Measurements from ENCODE around the gene KRT76.

The KRT76 gene

GRCh38 chr12:52742196-52742580, 35.0 kb downstream of the KRT76 start:
- Histone ChIP-seq H3K27ac (ENCODE audit: low read length) (no peak overlapping the region), H3K4me1 (ENCODE audit: control insufficient read depth, insufficient read depth, low read length) (no peaks in the 10 kb centered on the region), H3K9me3 (ENCODE audit: control insufficient read depth in 2 of 2, low read length in 2 of 2) (no peaks in the 10 kb centered on the region), H3K27me3 (ENCODE audit: control insufficient read depth in 1 of 2, insufficient read depth in 2 of 2, low read length in 2 of 2) (peaks cover 3 to 16% of the 10 kb centered on the region in 2 donors), H3K9ac (ENCODE audit: low read length in 2 of 2) (no peak overlapping the region), H3K4me3 (ENCODE audit: low read length in 2 of 2) (no peak overlapping the region), H3K36me3 (ENCODE audit: control insufficient read depth in 2 of 2, insufficient read depth in 2 of 2, low read length in 2 of 2) (no peaks in the 10 kb centered on the region)

- H3K27me3 ChIP-seq (ENCODE audit: control insufficient read depth in 1 of 2, insufficient read depth in 2 of 2, low read length in 2 of 2) = peaks cover 3 to 17% of the 10 kb centered on the region in 2 donors
- no peak overlapping the region for H3K27ac ChIP-seq (ENCODE audit: low read length)
- H3K4me1 ChIP-seq (ENCODE audit: control insufficient read depth, insufficient read depth, low read length) = no peaks in the 10 kb centered on the region
- H3K9me3 ChIP-seq (ENCODE audit: control insufficient read depth in 2 of 2, low read length in 2 of 2) = no peaks in the 10 kb centered on the region
- no peaks in the 10 kb centered on the region for H3K36me3 ChIP-seq (ENCODE audit: control insufficient read depth in 2 of 2, insufficient read depth in 2 of 2, low read length in 2 of 2)
- H3K4me3 ChIP-seq (ENCODE audit: low read length in 2 of 2) = no peak overlapping the region
- H3K9ac ChIP-seq (ENCODE audit: low read length in 2 of 2) = no peak overlapping the region
These were observed 35.6 kb downstream of the KRT76 start for GRCh38 chr12:52741375-52742195.

DNA sequence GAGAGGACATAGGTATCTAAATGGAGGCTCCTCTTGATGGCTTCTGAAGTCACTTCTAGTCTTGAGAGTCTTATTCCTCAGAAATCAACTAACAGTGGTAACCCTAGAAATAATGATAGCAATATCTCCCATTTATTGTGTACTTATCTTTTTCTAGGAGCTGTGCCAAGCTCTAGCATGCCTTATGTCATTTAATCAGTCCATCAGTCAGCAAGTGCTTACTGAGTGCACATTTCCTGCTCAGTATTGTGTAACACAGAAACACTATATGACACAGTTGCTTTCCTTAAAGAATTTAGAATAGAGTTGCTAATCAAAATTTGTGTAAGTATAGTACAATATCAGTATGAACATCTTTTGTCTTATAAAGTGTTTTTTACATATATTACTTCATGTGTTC, 36.6 kb downstream of the KRT76 start:
- H3K9ac ChIP-seq (ENCODE audit: low read length in 2 of 2) = no peak overlapping the region
- H3K27me3 ChIP-seq (ENCODE audit: control insufficient read depth in 1 of 2, insufficient read depth in 2 of 2, low read length in 2 of 2) = peaks cover 3 to 15% of the 10 kb centered on the region in 2 donors
- no peak overlapping the region for H3K4me3 ChIP-seq (ENCODE audit: low read length in 2 of 2)
- no peak overlapping the region for H3K27ac ChIP-seq (ENCODE audit: low read length)
- no peaks in the 10 kb centered on the region for H3K4me1 ChIP-seq (ENCODE audit: control insufficient read depth, insufficient read depth, low read length)
- H3K36me3 ChIP-seq (ENCODE audit: control insufficient read depth in 2 of 2, insufficient read depth in 2 of 2, low read length in 2 of 2) = no peaks in the 10 kb centered on the region
- H3K9me3 ChIP-seq (ENCODE audit: control insufficient read depth in 2 of 2, low read length in 2 of 2) = no peaks in the 10 kb centered on the region

DNA sequence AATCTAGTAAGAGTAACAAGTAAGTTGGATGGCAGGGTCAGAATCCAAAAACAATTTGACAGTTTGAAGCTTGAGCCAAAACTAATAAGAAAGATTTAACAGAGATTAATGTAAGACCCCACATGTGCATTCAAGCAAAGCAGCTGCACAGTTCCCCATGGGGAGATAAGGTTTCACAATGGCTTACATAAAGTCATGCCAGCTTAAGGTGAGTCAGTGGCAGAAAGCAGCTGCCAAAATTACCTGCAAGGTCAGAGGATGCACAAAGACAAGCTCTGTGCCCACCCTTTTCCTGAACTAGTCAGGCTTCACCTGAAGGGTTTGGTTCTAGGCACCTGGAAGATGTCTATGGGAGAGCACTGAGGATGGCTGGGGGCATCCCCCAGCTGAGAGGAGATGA, 37.2 kb downstream of the KRT76 start:
- H3K9ac ChIP-seq (ENCODE audit: low read length in 2 of 2) = no peak overlapping the region

GRCh38 chr12:52735816-52736632, 41.1 kb downstream of the KRT76 start:
- Histone ChIP-seq H3K9ac (ENCODE audit: low read length in 2 of 2) (no peak overlapping the region), H3K36me3 (ENCODE audit: control insufficient read depth in 2 of 2, insufficient read depth in 2 of 2, low read length in 2 of 2) (no peaks in the 10 kb centered on the region), H3K4me3 (ENCODE audit: low read length in 2 of 2) (no peak overlapping the region), H3K4me1 (ENCODE audit: control insufficient read depth, insufficient read depth, low read length) (no peaks in the 10 kb centered on the region), H3K27me3 (ENCODE audit: control insufficient read depth in 1 of 2, insufficient read depth in 2 of 2, low read length in 2 of 2) (peaks cover 0 to 13% of the 10 kb centered on the region in 2 donors), H3K9me3 (ENCODE audit: control insufficient read depth in 2 of 2, low read length in 2 of 2) (peaks cover 0 to 7% of the 10 kb centered on the region in 2 donors), H3K27ac (ENCODE audit: low read length) (no peak overlapping the region)

More for the DNA sequence above, 37.2 kb downstream of the KRT76 start:
- H3K27ac ChIP-seq (ENCODE audit: low read length) = no peak overlapping the region
- no peak overlapping the region for H3K4me3 ChIP-seq (ENCODE audit: low read length in 2 of 2)
- no peaks in the 10 kb centered on the region for H3K36me3 ChIP-seq (ENCODE audit: control insufficient read depth in 2 of 2, insufficient read depth in 2 of 2, low read length in 2 of 2)
- peaks cover 3 to 13% of the 10 kb centered on the region in 2 donors for H3K27me3 ChIP-seq (ENCODE audit: control insufficient read depth in 1 of 2, insufficient read depth in 2 of 2, low read length in 2 of 2)
- no peaks in the 10 kb centered on the region for H3K4me1 ChIP-seq (ENCODE audit: control insufficient read depth, insufficient read depth, low read length)
- no peaks in the 10 kb centered on the region for H3K9me3 ChIP-seq (ENCODE audit: control insufficient read depth in 2 of 2, low read length in 2 of 2)

- H3K4me1 ChIP-seq (ENCODE audit: control insufficient read depth, insufficient read depth, low read length) = no peaks in the 10 kb centered on the region
- no peak overlapping the region for H3K27ac ChIP-seq (ENCODE audit: low read length)
- H3K4me3 ChIP-seq (ENCODE audit: low read length in 2 of 2) = no peak overlapping the region
- H3K9me3 ChIP-seq (ENCODE audit: control insufficient read depth in 2 of 2, low read length in 2 of 2) = peaks cover 0 to 7% of the 10 kb centered on the region in 2 donors
- no peak overlapping the region for H3K9ac ChIP-seq (ENCODE audit: low read length in 2 of 2)
- peaks cover 0 to 13% of the 10 kb centered on the region in 2 donors for H3K27me3 ChIP-seq (ENCODE audit: control insufficient read depth in 1 of 2, insufficient read depth in 2 of 2, low read length in 2 of 2)
- H3K36me3 ChIP-seq (ENCODE audit: control insufficient read depth in 2 of 2, insufficient read depth in 2 of 2, low read length in 2 of 2) = no peaks in the 10 kb centered on the region
These were observed 42.0 kb downstream of the KRT76 start for GRCh38 chr12:52735106-52735505.

DNA sequence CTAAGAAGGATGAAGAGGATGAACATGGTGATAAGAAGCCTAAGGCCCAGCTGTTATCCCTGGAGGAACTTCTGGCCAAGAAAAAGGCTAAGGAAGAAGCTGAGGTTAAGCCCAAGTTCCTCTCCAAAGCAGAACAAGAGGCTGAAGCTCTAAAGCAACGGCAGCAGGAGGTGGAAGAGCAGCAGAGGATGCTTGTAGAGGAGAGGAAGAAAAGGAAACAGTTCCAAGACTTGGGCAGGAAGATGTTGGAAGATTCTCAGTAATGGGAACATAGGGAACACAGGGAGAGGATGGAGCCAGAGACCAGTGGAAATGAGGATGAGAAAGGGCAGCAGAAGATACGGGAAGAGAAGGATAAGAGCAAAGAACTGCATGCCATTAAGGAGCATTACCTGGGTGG, 46.4 kb downstream of the KRT76 start:
- H3K36me3 ChIP-seq (ENCODE audit: control insufficient read depth in 2 of 2, insufficient read depth in 2 of 2, low read length in 2 of 2) = no peaks in the 10 kb centered on the region
- H3K27ac ChIP-seq (ENCODE audit: low read length) = no peak overlapping the region
- no peaks in the 10 kb centered on the region for H3K4me1 ChIP-seq (ENCODE audit: control insufficient read depth, insufficient read depth, low read length)
- peaks cover 0 to 17% of the 10 kb centered on the region in 2 donors for H3K27me3 ChIP-seq (ENCODE audit: control insufficient read depth in 1 of 2, insufficient read depth in 2 of 2, low read length in 2 of 2)
- no peak overlapping the region for H3K4me3 ChIP-seq (ENCODE audit: low read length in 2 of 2)
- H3K9me3 ChIP-seq (ENCODE audit: control insufficient read depth in 2 of 2, low read length in 2 of 2) = peaks cover 0 to 7% of the 10 kb centered on the region in 2 donors
- no peak overlapping the region for H3K9ac ChIP-seq (ENCODE audit: low read length in 2 of 2)

GRCh38 chr12:52730383-52730782, 46.8 kb downstream of the KRT76 start:
- no peak overlapping the region for H3K4me3 ChIP-seq (ENCODE audit: low read length in 2 of 2)
- H3K4me1 ChIP-seq (ENCODE audit: control insufficient read depth, insufficient read depth, low read length) = no peaks in the 10 kb centered on the region
- H3K9me3 ChIP-seq (ENCODE audit: control insufficient read depth in 2 of 2, low read length in 2 of 2) = peaks cover 0 to 7% of the 10 kb centered on the region in 2 donors
- H3K27ac ChIP-seq (ENCODE audit: low read length) = no peak overlapping the region
- no peaks in the 10 kb centered on the region for H3K36me3 ChIP-seq (ENCODE audit: control insufficient read depth in 2 of 2, insufficient read depth in 2 of 2, low read length in 2 of 2)
- peaks cover 0 to 17% of the 10 kb centered on the region in 2 donors for H3K27me3 ChIP-seq (ENCODE audit: control insufficient read depth in 1 of 2, insufficient read depth in 2 of 2, low read length in 2 of 2)
- H3K9ac ChIP-seq (ENCODE audit: low read length in 2 of 2) = no peak overlapping the region

- Histone ChIP-seq H3K4me1 (ENCODE audit: control insufficient read depth, insufficient read depth, low read length) (no peaks in the 10 kb centered on the region), H3K4me3 (ENCODE audit: low read length in 2 of 2) (no peak overlapping the region), H3K36me3 (ENCODE audit: control insufficient read depth in 2 of 2, insufficient read depth in 2 of 2, low read length in 2 of 2) (no peaks in the 10 kb centered on the region), H3K27ac (ENCODE audit: low read length) (no peak overlapping the region), H3K27me3 (ENCODE audit: control insufficient read depth in 1 of 2, insufficient read depth in 2 of 2, low read length in 2 of 2) (peaks cover 0 to 16% of the 10 kb centered on the region in 2 donors), H3K9ac (ENCODE audit: low read length in 2 of 2) (no peak overlapping the region), H3K9me3 (ENCODE audit: control insufficient read depth in 2 of 2, low read length in 2 of 2) (peaks cover 0 to 6% of the 10 kb centered on the region in 2 donors)
These were observed 48.0 kb downstream of the KRT76 start for GRCh38 chr12:52729147-52729546.

DNA sequence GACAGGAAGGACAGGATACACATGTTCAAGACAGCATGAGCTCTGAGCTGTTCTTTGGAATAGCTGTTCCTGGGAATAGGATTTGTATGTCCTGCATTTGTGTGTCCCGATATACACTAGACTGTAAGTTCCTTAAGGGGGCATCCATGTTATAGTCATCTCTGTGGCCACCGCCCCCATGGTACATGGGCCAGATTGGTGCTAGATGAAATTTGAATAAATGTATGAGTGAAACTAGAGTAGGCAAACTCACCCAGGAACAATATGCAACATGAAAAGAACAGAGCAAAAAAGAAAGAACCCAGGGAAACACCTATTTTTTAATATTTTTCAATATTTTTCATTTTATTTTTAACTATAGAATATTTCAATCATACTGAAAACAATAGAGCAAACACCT, 48.8 kb downstream of the KRT76 start:
- H3K9ac ChIP-seq (ENCODE audit: low read length in 2 of 2) = no peak overlapping the region
- H3K27ac ChIP-seq (ENCODE audit: low read length) = no peak overlapping the region
- no peaks in the 10 kb centered on the region for H3K36me3 ChIP-seq (ENCODE audit: control insufficient read depth in 2 of 2, insufficient read depth in 2 of 2, low read length in 2 of 2)
- H3K9me3 ChIP-seq (ENCODE audit: control insufficient read depth in 2 of 2, low read length in 2 of 2) = no peaks in the 10 kb centered on the region
- H3K4me1 ChIP-seq (ENCODE audit: control insufficient read depth, insufficient read depth, low read length) = no peaks in the 10 kb centered on the region
- H3K27me3 ChIP-seq (ENCODE audit: control insufficient read depth in 1 of 2, insufficient read depth in 2 of 2, low read length in 2 of 2) = peaks cover 3 to 15% of the 10 kb centered on the region in 2 donors
- no peak overlapping the region for H3K4me3 ChIP-seq (ENCODE audit: low read length in 2 of 2)
